HEK293T (cell line): ENCODE data around the gene NDUFAF2.

Experiments
- ARNT ChIP-seq: fragments of 450-650 bp; IDR thresholded peaks from 2 replicates; pipeline ENCODE4 v1.6.1; 2017; ENCODE audit warnings: mild to moderate bottlenecking
- BHLHE40 ChIP-seq: fragments of 450-650 bp; IDR thresholded peaks from 2 replicates; pipeline ENCODE4 v1.6.1; 2016; ENCODE audit warnings: mild to moderate bottlenecking, moderate library complexity, borderline replicate concordance
- CTBP1 ChIP-seq: fragments of 450-650 bp; IDR thresholded peaks from 2 replicates; pipeline ENCODE4 v1.6.1; 2016; ENCODE audit warnings: borderline replicate concordance
- ELF4 ChIP-seq: fragments of 450-650 bp; IDR thresholded peaks from 2 replicates; pipeline ENCODE4 v1.6.1; 2017; ENCODE audit warnings: antibody characterized with exemption
- FOXK2 ChIP-seq: fragments of 450-650 bp; IDR thresholded peaks from 2 replicates; pipeline ENCODE4 v1.6.1; 2016; ENCODE audit warnings: mild to moderate bottlenecking
- FOXM1 ChIP-seq: fragments of 450-650 bp; IDR thresholded peaks from 2 replicates; pipeline ENCODE4 v1.6.1; 2017; ENCODE audit warnings: mild to moderate bottlenecking, borderline replicate concordance
- HDGF ChIP-seq: fragments of 450-650 bp; IDR thresholded peaks from 2 replicates; pipeline ENCODE4 v1.6.1; 2017; ENCODE audit warnings: antibody characterized with exemption, borderline replicate concordance
- L3MBTL2 ChIP-seq: fragments of 450-650 bp; conservative IDR thresholded peaks from 2 replicates; pipeline ENCODE4 v1.6.1; 2016; ENCODE audit warnings: mild to moderate bottlenecking
- LEF1 ChIP-seq: fragments of 450-650 bp; IDR thresholded peaks from 2 replicates; pipeline ENCODE4 v1.6.1; 2017; ENCODE audit warnings: mild to moderate bottlenecking, borderline replicate concordance
- NFRKB ChIP-seq: fragments of 450-650 bp; IDR thresholded peaks from 2 replicates; pipeline ENCODE4 v1.6.1; 2016; ENCODE audit warnings: mild to moderate bottlenecking, moderate library complexity
- SP1 ChIP-seq: fragments of 450-650 bp; IDR thresholded peaks from 2 replicates; pipeline ENCODE4 v1.6.1; 2017
- SUZ12 ChIP-seq: fragments of 450-650 bp; IDR thresholded peaks from 2 replicates; pipeline ENCODE4 v1.6.1; 2016; ENCODE audit warnings: mild to moderate bottlenecking
- TARDBP ChIP-seq: fragments of 450-650 bp; IDR thresholded peaks from 2 replicates; pipeline ENCODE4 v1.6.1; 2016
- TF ChIP-seq, protein P1 (sequence below): fragments of 450-650 bp; IDR thresholded peaks from 2 replicates; pipeline ENCODE4 v1.6.1; 2016

DNA sequence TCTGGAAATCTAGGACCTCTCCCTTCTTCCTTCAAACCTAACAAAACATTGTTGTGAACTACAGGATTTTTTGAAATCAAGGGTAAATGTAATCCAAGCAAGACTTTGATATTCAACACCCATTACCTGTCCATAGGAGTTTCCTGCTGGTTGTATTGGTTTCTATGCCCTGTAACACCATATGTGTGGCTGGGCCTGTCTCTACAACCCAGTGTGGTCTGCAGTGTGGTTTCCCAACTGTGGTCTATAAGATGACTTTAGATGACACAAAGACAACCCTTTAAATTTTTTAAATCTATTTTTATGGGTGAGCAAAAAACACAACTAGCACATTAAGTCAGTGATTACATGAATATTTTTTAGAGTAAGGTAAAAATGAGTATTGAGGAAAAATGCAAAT lies 124.1 kb downstream of the NDUFAF2 start:
- no peak for TF ChIP-seq SUZ12
- TF ChIP-seq CTBP1, result no peak
- no peak for TF ChIP-seq ARNT
- TF ChIP-seq BHLHE40, result no peak
- TF ChIP-seq NFRKB, result no peak
- TF ChIP-seq HDGF, result no peak
- no peak for TF ChIP-seq SP1
- no peak for TF ChIP-seq L3MBTL2
- no peak for TF ChIP-seq FOXK2
- TF ChIP-seq FOXM1, result no peak
- TF ChIP-seq, protein P1, sequence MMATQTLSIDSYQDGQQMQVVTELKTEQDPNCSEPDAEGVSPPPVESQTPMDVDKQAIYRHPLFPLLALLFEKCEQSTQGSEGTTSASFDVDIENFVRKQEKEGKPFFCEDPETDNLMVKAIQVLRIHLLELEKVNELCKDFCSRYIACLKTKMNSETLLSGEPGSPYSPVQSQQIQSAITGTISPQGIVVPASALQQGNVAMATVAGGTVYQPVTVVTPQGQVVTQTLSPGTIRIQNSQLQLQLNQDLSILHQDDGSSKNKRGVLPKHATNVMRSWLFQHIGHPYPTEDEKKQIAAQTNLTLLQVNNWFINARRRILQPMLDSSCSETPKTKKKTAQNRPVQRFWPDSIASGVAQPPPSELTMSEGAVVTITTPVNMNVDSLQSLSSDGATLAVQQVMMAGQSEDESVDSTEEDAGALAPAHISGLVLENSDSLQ, result no peak
- TF ChIP-seq TARDBP, result no peak
- TF ChIP-seq LEF1, result no peak
- no peak for TF ChIP-seq ELF4
